HG03139 (cell line): ENCODE results near the gene ZMYND8.

Source experiments
- ATAC-seq: cut with Tn5 transposase; IDR thresholded peaks from one replicate; pipeline ENCODE4 v1.9.1; 2021; ENCODE audit not compliant: unreplicated experiment

Gene ZMYND8

GRCh38 chr20:47335251-47336128, 21.0 kb downstream of the ZMYND8 start:
- ATAC-seq: no peak

GRCh38 chr20:47334022-47334551, 22.4 kb downstream of the ZMYND8 start:
- no peak for ATAC-seq

GRCh38 chr20:47332381-47333206, 23.9 kb downstream of the ZMYND8 start:
- ATAC-seq: no peak

GRCh38 chr20:47330933-47331708, 25.4 kb downstream of the ZMYND8 start:
- ATAC-seq: no peak

GRCh38 chr20:47330071-47330470, 26.4 kb downstream of the ZMYND8 start:
- ATAC-seq: no peak

GRCh38 chr20:47328129-47328528, 28.4 kb downstream of the ZMYND8 start:
- no peak for ATAC-seq

- ATAC-seq: no peak
Observed at GRCh38 chr20:47327711-47328110, 28.8 kb downstream of the ZMYND8 start.

GRCh38 chr20:47326658-47327268, 29.7 kb downstream of the ZMYND8 start:
- ATAC-seq: no peak

GRCh38 chr20:47325242-47325641, 31.3 kb downstream of the ZMYND8 start:
- ATAC-seq: no peak

- ATAC-seq: no peak
Observed at GRCh38 chr20:47320990-47321805, 35.3 kb downstream of the ZMYND8 start.

GRCh38 chr20:47319517-47320252, 36.8 kb downstream of the ZMYND8 start:
- no peak for ATAC-seq

- no peak for ATAC-seq
Observed at GRCh38 chr20:47318586-47319516, 37.6 kb downstream of the ZMYND8 start.

- no peak for ATAC-seq
Observed at GRCh38 chr20:47318027-47318585, 38.4 kb downstream of the ZMYND8 start.

GRCh38 chr20:47317127-47317895, 39.2 kb downstream of the ZMYND8 start:
- ATAC-seq: no peak

- no peak for ATAC-seq
Observed at GRCh38 chr20:47316776-47317126, 39.7 kb downstream of the ZMYND8 start.

- no peak for ATAC-seq
Observed at GRCh38 chr20:47315339-47316056, 41.0 kb downstream of the ZMYND8 start.
